CD14-positive monocyte (primary cell): ENCODE measurements around the gene SUSD2. TPM values are rescaled to one million over a fixed set of nuclear protein-coding genes. Genes with fewer than 3 reads are reported as not detected.
A peak's percentile ranks its signal among the peaks of the same experiment; 100 is the strongest.

ENCODE experiments used
- DNase-seq, 3 donors: peaks; one replicate each; pipeline ENCODE4 v3.0.0-alpha.2; 2011 to 2022
- H2AFZ ChIP-seq: 2 replicates; pipeline ENCODE4 v1.6.0; 2012; ENCODE audit warnings: mild to moderate bottlenecking, low read depth, low read length, inconsistent platforms; ENCODE audit not compliant: insufficient read depth, poor library complexity, severe bottlenecking
- H3K27ac ChIP-seq, 2 donors: 1 replicate in 1 of 2; 2 replicates in 1 of 2; pipeline ENCODE4 v1.5.1; 2012 to 2013; ENCODE audit warnings: low read length in 2 of 2, control low read depth in 1 of 2, inconsistent platforms in 1 of 2, low read depth in 1 of 2, mild to moderate bottlenecking in 1 of 2
- H3K27me3 ChIP-seq, 2 donors: one replicate each; pipeline versions ENCODE4 v1.6.0 to v1.6.1; 2011 to 2013; ENCODE audit warnings: low read length in 2 of 2; ENCODE audit not compliant: control insufficient read depth in 2 of 2, insufficient read depth in 2 of 2
- H3K36me3 ChIP-seq, 2 donors: replicated peaks in 1 of 2; 1 replicate in 1 of 2; 2 replicates in 1 of 2; pipeline versions ENCODE4 v1.5.1 to v1.6.1; 2012 to 2013; ENCODE audit warnings: low read length in 2 of 2, control low read depth in 1 of 2, inconsistent platforms in 1 of 2, mild to moderate bottlenecking in 1 of 2; ENCODE audit not compliant: insufficient read depth in 2 of 2, control insufficient read depth in 1 of 2
- H3K4me1 ChIP-seq, 2 donors: 1 replicate in 1 of 2; 2 replicates in 1 of 2; pipeline versions ENCODE4 v1.5.1 to v1.6.1; 2012 to 2013; ENCODE audit warnings: low read length in 2 of 2, control low read depth in 1 of 2, inconsistent platforms in 1 of 2, mild to moderate bottlenecking in 1 of 2, moderate library complexity in 1 of 2; ENCODE audit not compliant: insufficient read depth in 2 of 2, control insufficient read depth in 1 of 2
- H3K4me2 ChIP-seq: replicated peaks from 2 replicates; pipeline ENCODE3; 2012; ENCODE audit warnings: low read length, moderate library complexity, mild to moderate bottlenecking; ENCODE audit not compliant: poor library complexity, severe bottlenecking; ENCODE audit errors: extremely low read depth
- H3K4me3 ChIP-seq, 3 experiments: fragments of 200-600 bp in 1 of 3; sonication (generic) in 1 of 3; replicated peaks in 1 of 3; 1 replicate in 2 of 3; 2 replicates in 1 of 3; pipeline ENCODE4 v1.5.1; 2011 to 2013; ENCODE audit warnings: low read length in 3 of 3, mild to moderate bottlenecking in 3 of 3, control low read depth in 2 of 3, low read depth in 2 of 3, inconsistent platforms in 1 of 3, moderate library complexity in 1 of 3
- H3K79me2 ChIP-seq: 2 replicates; pipeline ENCODE4 v1.6.0; 2012; ENCODE audit warnings: mild to moderate bottlenecking, control low read depth, inconsistent platforms, low read length, moderate library complexity; ENCODE audit not compliant: insufficient read depth
- H3K9ac ChIP-seq: 2 replicates; pipeline ENCODE4 v1.6.0; 2017; ENCODE audit warnings: low read length, mild to moderate bottlenecking; ENCODE audit not compliant: insufficient read depth, poor library complexity, severe bottlenecking
- H3K9me3 ChIP-seq, 2 donors: replicated peaks in 1 of 2; 1 replicate in 1 of 2; 2 replicates in 1 of 2; pipeline versions ENCODE4 v1.5.1 to v1.6.1; 2012 to 2013; ENCODE audit warnings: low read length in 2 of 2, control low read depth in 1 of 2; ENCODE audit not compliant: control insufficient read depth in 1 of 2, insufficient read depth in 1 of 2
- H4K20me1 ChIP-seq: 2 replicates; pipeline ENCODE4 v1.6.0; 2012; ENCODE audit warnings: mild to moderate bottlenecking, low read length, control low read depth, moderate library complexity; ENCODE audit not compliant: insufficient read depth
- H3K27ac Mint-ChIP-seq, 7 donors: one replicate each; pipeline ENCODE4 v1.8.0; 2020; ENCODE audit warnings: mild to moderate bottlenecking in 7 of 7, mixed read lengths in 7 of 7, moderate library complexity in 6 of 7, inconsistent platforms in 2 of 7
- H3K27me3 Mint-ChIP-seq, 3 donors: one replicate each; pipeline ENCODE4 v1.8.0; 2021 to 2022; ENCODE audit warnings: low read depth in 3 of 3, mild to moderate bottlenecking in 3 of 3, mixed read lengths in 3 of 3, moderate library complexity in 3 of 3, inconsistent platforms in 1 of 3
- H3K36me3 Mint-ChIP-seq, 2 donors: one replicate each; pipeline ENCODE4 v1.8.0; 2020; ENCODE audit warnings: mixed read lengths in 2 of 2, inconsistent platforms in 1 of 2, mild to moderate bottlenecking in 1 of 2
- H3K4me1 Mint-ChIP-seq: one replicate; pipeline ENCODE4 v1.8.0; 2020; ENCODE audit warnings: mild to moderate bottlenecking, mixed read lengths
- H3K4me3 Mint-ChIP-seq, 2 donors: one replicate each; pipeline ENCODE4 v1.8.0; 2020; ENCODE audit warnings: mild to moderate bottlenecking in 2 of 2, mixed read lengths in 2 of 2, moderate library complexity in 1 of 2
- H3K9me3 Mint-ChIP-seq, 7 donors: one replicate each; pipeline ENCODE4 v1.8.0; 2020 to 2022; ENCODE audit warnings: mixed read lengths in 7 of 7, mild to moderate bottlenecking in 6 of 7, moderate library complexity in 6 of 7, inconsistent platforms in 2 of 7
- WGBS: methylation state at CpG from one replicate; pipeline ENCODE4 v1.1.5; 2013; ENCODE audit warnings: missing lambda C conversion rate; ENCODE audit not compliant: insufficient coverage; 5-methylcytosine and 5-hydroxymethylcytosine counted together
- intact Hi-C, 2 donors: fragments of 100-400 bp; cut with micrococcal nuclease; formaldehyde crosslinking; loops; one replicate each; pipeline versions ENCODE4 v1.15.0 to v1.15.1; 2023
- polyA plus RNA-seq, 3 donors: library from polyadenylated mRNA; depleted of rRNA in 1 of 3; unstranded in 2 of 3; stranded (reverse) in 1 of 3; fragments of 300-500 nt in 2 of 3; fragments of >200 nt in 1 of 3; fragmentation: Illumina TruSeq in 2 of 3; gene quantifications; 1 replicate in 2 of 3; 2 replicates in 1 of 3; pipeline ENCODE4 v1.2.3, GENCODE V29; 2012 to 2021
- TF ChIP-seq, protein P1 (sequence below): fragments of 200-600 bp; IDR thresholded peaks from one replicate; pipeline ENCODE4 v1.8.0; 2022; ENCODE audit warnings: antibody characterized with exemption, mild to moderate bottlenecking

SUSD2 gene
- polyA plus RNA-seq, 3 donors, result 0.56 TPM; not detected in 2

DNA sequence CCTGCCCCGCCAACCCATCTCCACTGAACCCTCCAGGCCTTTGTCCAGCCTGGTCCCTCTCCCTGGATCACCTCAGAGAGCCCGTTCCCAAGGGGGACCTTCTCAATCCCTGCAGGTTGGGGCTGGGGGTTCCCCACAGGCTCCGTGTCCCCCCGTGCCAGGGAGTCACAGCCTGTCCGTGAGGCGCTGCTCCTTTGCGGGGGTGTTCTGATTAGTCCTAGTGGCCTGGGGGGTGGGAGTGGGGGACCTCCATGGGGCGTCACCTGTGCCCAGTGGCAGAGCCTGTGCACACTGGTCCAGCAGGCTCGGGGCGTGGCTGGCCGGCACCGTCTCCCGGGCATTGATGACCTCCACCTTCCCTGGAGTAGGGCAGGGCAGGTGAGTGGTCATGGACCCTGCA is 51.9 kb downstream of the SUSD2 start:
- H3K27me3 Mint-ChIP-seq, result peaks cover 0 to 1% (median 0%) of the 10 kb centered on the region in 3 donors
- H3K9me3 Mint-ChIP-seq, result peaks cover 0 to 6% (median 0%) of the 10 kb centered on the region in 7 donors
- H3K9me3 ChIP-seq, result no peaks in the 10 kb centered on the region
- H3K4me3 Mint-ChIP-seq, result no peak overlapping the region
- no peak overlapping the region for H3K4me3 ChIP-seq
- TF ChIP-seq, protein P1, sequence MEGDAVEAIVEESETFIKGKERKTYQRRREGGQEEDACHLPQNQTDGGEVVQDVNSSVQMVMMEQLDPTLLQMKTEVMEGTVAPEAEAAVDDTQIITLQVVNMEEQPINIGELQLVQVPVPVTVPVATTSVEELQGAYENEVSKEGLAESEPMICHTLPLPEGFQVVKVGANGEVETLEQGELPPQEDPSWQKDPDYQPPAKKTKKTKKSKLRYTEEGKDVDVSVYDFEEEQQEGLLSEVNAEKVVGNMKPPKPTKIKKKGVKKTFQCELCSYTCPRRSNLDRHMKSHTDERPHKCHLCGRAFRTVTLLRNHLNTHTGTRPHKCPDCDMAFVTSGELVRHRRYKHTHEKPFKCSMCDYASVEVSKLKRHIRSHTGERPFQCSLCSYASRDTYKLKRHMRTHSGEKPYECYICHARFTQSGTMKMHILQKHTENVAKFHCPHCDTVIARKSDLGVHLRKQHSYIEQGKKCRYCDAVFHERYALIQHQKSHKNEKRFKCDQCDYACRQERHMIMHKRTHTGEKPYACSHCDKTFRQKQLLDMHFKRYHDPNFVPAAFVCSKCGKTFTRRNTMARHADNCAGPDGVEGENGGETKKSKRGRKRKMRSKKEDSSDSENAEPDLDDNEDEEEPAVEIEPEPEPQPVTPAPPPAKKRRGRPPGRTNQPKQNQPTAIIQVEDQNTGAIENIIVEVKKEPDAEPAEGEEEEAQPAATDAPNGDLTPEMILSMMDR, result no peak
- H4K20me1 ChIP-seq, result no peaks in the 10 kb centered on the region
- H3K79me2 ChIP-seq, result no peaks in the 10 kb centered on the region
- no peaks in the 10 kb centered on the region for H3K27me3 ChIP-seq
- no peaks in the 10 kb centered on the region for H3K36me3 Mint-ChIP-seq
- H3K27ac Mint-ChIP-seq, result peak overlapping the region in 1 of 7 donors; percentile 56
- intact Hi-C loops, result loop anchor here in 1 of 2 donors (5.0 kb wide), 1 partner anchor 46 kb away; no protein-coding TSS in a partner anchor
- DNase-seq, result no peak
- H3K4me1 ChIP-seq, result no peaks in the 10 kb centered on the region
- WGBS, result 98% methylated on average over 9 of the region's 13 CpGs
- no peak overlapping the region for H3K27ac ChIP-seq
- no peaks in the 10 kb centered on the region for H3K4me1 Mint-ChIP-seq
- H2AFZ ChIP-seq, result no peak overlapping the region
- H3K36me3 ChIP-seq, result no peaks in the 10 kb centered on the region
- H3K9ac ChIP-seq, result no peak overlapping the region
- no peak overlapping the region for H3K4me2 ChIP-seq

DNA sequence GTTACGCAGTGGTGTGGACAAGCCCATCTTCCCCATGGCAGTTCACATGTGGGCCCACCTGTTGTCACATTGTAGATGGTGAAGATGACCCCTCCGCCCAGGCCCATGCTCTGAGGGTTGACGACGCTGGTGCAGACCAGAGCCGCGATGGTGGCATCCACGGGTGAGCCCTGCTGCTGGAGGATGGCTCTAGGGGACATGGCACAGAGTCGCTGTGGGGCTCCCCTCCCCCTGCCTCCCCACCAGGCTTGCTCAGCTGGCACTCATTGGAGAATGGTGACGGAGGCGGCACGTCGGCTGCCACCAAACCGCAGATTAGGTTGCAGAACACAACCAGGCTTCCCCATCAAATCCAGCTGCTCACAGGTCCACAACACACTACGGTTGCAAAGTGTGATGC is 52.5 kb downstream of the SUSD2 start:
- Histone ChIP-seq H3K4me3 (no peak overlapping the region), H3K4me1 (no peaks in the 10 kb centered on the region), H4K20me1 (no peaks in the 10 kb centered on the region), H2AFZ (no peak overlapping the region), H3K27me3 (no peaks in the 10 kb centered on the region), H3K79me2 (no peaks in the 10 kb centered on the region), H3K4me2 (no peak overlapping the region), H3K27ac (no peak overlapping the region), H3K36me3 (no peaks in the 10 kb centered on the region), H3K9me3 (no peaks in the 10 kb centered on the region), H3K9ac (no peak overlapping the region)
- DNase-seq, result no peak
- 94% methylated on average over 11 of the region's 14 CpGs for WGBS
- Mint-ChIP-seq H3K4me3 (no peak overlapping the region), H3K9me3 (peaks cover 0 to 6% (median 0%) of the 10 kb centered on the region in 7 donors), H3K36me3 (no peaks in the 10 kb centered on the region), H3K4me1 (no peaks in the 10 kb centered on the region), H3K27me3 (peaks cover 0 to 1% (median 0%) of the 10 kb centered on the region in 3 donors), H3K27ac (no peak overlapping the region)
- TF ChIP-seq, protein P1, result no peak
- intact Hi-C loops, result loop anchor here in 1 of 2 donors (5.0 kb wide), 1 partner anchor 47 kb away; no protein-coding TSS in a partner anchor
